NCI-H2029 treated with DMSO at 0.1 percent for 48 hours (cell line): ENCODE data around the gene GFM1.
A peak's percentile ranks its signal among the peaks of the same experiment; 100 is the strongest.

Experiments used
- DNase-seq: peaks from one replicate; lab custom pipeline; 2025; lab: John Stamatoyannopoulos, UW

Gene GFM1

DNA sequence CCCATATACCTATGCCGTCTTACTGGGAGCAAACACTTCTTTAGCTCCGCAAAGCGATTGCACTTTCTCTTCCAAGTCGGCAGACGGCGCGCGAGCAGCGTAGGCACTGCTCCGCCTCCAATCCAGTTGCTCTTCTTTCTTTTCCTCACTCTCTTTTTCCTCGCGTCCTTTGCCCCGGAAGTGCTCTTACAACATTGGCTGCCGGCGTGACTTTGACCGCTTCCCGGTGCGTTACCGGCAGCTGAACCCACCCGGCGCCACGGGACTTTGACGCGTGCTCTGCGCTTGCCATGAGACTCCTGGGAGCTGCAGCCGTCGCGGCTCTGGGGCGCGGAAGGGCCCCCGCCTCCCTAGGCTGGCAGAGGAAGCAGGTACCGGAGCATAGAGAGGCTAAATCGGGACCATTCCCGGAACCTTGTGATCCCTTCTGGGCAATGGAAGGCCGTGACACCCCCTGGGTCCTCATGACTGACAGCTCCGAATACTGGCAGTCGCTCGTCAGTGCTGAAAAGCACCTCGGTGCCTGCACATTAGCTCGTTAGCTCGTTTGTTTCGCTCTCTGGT lies at the start of gene GFM1:
Gene GFM1 (plus strand): TSS at position 183 of the 564 bp plus-strand sequence. CDS start 108 bp downstream, at position 291.
- peak; percentile 97 for DNase-seq

DNA sequence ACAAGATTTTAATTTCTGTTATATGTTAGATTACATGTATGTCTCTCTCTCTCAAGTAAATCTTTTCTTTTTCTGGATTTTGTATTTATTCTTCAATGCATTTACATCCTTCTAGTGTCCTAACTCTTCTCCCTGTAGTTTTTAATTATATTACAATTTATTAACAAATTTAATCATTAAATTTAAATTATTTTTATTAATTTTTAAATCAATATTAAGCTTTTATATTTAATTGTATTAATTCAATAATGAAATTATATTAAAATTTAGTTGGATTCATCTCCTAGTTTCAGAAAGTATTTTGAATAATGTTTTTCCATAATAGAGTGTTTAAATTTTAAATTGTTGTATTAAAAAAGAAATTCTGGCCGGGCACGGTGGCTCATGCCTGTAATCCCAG lies 43.5 kb upstream of the GFM1 start:
- no peak for DNase-seq

DNA sequence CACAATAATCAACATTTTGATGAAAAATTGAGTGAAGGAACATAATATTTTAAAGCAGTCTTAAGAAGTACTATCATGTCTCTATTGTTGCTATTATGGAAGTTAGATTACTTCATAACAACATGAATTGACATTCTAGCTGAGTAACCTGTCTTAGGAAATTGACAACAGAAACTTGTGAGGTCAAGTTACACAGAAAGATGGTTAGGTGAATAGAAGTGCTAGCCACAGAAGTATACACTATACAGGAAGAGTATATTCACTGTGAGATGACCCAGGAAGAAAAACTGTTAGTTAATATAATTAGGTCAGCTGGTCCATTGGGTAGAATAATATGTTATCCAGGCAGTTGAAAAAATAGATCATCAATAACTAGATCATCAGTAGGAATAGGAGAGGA lies 42.1 kb upstream of the GFM1 start:
- no peak for DNase-seq

DNA sequence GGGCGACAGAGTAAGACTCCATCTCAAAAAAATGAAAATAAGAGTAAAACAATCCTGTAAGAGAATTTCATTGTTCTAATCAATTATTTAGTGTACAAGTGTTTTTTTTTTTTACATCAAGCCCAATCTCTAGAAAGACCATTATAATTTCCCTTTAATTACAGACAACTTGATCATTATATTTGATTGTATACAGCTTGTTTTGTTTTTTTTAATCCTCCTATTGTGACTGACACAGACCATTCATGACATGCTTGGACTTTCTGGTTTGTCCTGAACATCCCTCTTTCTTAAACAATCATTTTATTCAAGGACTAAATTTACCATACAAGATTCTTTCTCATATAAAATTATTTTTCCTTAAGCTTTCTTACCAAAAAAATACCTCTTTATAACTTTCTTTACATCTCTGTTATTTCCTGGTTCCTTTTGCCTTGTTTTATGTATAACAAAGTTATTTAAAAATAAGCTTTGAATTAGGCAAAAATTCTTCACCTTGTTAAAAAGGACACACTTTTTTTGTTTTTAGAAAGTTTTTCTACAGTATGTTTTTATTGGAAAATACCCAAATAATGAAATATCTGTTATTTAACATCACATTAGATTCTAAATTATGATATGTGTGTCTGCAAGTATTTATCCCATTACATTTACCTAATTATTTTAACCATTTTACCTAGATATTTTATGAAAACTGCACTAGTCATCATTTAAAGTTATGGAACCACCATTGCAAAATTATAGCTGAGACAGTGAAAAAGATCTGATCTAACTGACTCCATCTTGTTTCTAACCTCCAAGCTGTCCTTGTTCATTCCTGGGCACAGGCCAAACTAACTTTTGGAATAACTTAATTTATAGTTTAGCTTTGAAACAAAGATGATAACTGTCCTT lies 26.1 kb upstream of the GFM1 start:
- no peak for DNase-seq

DNA sequence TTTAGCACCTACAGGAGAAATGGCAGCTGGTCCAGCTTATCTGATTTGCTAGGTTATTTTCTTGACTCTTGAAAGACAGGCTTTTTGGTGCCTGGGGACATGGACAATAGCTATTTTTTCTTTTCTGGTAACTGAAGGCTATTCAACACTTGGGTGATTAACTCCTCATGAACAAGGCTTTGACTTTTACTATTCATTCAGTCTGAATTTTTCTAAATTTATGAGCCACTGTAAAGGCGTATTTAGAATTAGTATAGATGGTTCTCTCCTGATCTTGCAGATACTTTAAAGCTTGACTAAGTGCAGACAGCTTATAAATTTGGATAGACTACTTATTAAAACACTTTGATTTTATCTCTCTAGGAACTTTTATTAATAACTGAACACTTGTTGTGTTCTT lies 18.4 kb upstream of the GFM1 start:
- no peak for DNase-seq

DNA sequence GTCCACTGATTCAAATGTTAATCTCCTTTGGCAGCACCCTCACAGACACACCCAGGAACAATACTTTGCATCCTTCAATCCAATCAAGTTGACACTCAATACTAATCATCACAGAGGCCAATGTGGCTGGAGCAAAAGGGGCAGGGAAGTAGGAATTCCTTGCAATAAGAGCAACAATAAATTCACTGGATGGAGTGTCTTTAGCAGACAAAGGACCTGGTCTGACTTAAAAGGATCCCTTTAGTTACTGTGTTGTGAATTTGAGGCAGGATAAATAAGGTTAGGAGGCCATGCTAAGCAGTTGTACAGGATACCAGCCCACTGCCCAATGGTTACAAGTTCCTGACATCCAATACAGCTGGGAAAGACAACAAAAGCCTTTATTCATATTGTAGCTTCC lies 12.3 kb upstream of the GFM1 start:
- DNase-seq: no peak

DNA sequence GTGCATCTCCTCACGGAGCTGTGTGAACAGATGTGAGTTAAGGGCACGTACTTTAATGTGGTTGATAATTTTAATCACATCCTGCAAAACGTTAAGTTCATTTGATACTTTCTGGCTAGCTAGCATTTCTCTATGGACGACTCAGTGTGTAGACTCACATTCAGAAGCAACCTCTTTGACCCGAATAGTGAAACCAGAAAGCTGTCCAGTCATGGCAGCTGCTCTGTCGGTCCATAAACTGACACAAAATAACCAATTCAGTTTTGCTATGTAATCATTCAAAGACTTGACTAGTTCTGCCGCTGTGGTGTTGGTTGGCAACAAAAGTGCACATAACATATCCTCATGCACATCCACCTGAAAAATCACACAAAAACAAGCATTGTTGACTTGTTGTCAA lies 3.7 kb upstream of the GFM1 start:
- DNase-seq: no peak

DNA sequence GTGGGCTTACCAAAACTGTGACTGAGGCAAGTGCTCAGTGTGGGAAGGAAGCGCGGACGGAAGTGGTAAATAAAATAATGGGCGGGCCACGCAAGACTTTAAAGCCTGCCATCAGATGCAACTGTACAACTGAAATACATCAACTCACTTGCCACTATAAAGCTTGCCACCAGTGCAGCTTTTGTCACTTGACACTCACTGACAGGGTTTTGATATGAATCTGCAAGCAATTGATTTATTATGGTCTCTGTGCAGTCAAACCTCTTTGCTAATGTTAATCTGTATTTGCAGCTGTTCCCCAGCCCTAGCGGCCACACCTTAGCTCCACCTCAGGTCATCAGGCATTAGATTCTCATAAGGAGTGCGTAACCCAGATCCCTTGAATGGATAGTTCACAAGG lies 2.3 kb upstream of the GFM1 start:
- DNase-seq: no peak

DNA sequence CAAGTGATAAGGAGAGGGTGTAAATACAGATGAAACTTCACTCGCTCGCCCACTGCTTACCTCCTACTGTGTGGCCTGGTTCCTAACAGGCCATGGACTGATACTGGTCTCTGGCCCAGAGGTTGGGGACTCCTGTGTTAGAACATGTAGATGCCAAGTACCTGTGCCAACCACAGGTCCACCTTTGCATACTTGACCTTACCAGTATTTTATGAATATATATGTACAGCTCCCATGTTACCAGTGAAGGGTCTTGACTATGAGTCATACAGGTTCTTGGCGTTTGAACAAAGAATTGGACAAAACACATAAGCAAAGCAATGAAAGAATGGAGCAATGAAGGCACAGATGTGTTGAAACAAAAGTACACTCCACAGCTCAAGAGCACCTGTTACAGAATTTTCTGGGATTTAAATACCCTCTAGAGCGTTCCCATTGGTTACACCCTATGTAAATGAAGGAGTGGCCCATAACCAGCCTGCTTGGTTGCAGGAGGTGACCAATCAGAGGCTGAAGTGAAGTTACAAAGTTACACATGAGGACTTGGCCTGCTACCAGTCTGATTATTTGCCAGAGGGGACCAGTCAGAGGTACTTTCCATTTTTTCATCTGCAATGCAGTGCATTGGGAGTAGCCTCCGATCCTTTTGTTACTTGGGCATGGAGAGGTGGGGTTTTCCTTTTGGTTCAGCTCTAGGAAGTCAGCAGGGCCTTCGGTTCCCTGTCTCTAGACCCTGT lies 1.7 kb upstream of the GFM1 start:
- no peak for DNase-seq

DNA sequence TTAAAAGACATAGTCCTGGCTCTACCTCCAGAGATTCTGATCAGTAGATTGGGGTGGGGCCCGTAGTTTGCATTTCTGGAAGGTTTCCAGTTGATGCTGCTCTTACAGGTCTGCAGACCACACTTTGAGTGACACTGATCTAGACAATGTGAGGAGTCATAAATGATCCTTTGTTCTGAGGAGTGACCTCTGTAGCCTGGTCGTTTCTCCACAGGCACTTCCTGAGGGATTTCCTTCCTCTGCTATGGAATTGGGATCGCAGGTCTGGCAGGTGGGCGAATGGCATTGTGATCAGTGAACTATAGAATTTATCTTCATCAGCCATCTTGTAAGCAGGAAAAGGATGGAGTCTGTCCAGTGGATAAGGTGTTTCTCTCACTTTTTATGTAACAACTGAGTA lies 5.5 kb downstream of the GFM1 start:
- DNase-seq: no peak

DNA sequence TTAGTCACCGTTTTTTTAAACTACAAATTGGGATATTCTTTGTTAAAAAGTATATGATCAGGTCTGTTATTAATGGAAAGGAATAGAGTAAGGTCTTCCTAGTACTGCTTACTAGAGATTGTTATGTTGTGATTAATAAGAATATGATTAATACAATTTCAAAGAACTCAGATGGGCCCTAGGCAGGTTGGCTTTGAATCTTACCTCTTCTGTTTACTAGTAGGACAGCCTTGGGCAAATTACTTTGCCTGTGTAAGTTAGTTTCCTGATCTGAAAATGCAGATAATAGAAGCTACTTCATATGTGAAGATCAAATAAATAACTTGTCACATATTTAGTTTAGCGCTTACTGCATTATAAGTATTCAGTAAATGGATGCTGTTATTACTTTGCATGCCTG lies 6.9 kb downstream of the GFM1 start:
- no peak for DNase-seq

DNA sequence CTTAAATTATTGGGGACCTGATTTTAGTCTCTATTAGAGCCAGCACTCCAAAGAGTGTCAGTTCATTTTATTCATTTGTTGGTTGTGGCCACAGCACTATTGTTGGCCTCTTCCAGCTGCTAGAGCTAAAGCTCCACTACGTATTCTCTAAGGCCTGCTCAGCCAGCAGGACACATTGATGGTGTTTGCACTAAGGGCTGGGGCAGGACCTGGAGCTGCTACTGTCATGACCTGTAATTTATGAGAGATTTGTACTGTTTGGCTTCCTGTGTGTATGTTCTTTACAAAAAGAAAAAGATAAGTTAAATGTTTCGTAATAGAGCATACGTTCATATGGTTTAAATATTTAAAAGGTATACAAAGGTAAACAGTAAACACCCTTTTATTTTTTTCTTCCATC lies 8.1 kb downstream of the GFM1 start:
- no peak for DNase-seq

DNA sequence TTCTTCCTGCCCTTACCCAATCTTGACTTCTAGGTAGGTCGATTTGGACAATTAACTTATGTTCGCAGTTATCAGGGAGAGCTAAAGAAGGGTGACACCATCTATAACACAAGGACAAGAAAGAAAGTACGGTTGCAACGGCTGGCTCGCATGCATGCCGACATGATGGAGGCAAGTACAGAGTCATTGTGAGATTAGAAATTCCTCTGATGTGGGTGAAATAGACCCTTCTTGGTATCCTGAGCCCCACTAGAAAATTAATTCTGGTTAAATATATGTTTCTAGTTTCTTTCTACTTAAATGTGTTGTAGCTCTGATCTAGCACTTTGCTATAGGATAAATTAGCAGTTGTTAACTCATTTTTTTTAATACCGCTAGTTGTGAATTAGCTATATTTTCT lies 14.6 kb downstream of the GFM1 start:
- DNase-seq: no peak

DNA sequence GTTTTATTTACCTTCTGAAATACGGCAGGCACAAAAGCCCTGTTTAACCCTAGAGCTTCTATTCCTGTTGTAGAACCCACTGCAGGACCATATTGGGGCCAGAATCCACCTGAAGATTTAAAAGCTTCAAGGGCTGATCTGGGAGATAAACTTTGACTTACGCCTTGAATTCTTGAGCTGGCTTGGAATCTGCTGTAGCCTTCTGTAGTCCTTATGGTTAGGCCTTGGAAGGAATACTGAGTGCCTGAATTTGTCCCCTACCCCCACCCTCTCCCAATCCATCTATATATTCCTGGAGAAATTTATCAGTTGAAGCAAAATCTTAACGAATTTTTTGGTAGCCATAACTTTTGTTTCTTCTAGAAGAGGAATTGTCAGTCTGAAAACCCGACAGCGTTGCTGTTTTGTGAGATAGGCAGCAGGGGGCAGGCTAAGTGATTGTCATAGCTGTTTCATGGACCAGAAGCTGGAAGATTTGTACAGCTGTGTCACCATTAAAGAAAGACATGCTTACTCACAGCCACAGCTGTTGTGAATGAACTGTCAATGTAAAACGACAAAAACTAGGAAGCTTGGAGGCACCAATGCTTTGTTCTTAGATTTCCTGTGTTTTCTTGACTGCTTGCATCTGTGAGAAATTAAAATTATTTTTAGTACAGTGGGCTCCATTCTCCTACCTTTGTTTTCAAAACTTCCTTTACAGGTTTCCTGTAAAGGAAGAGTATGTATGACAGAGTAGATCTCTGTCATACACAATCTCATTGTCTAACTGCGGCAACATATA lies 15.3 kb downstream of the GFM1 start:
- no peak for DNase-seq

DNA sequence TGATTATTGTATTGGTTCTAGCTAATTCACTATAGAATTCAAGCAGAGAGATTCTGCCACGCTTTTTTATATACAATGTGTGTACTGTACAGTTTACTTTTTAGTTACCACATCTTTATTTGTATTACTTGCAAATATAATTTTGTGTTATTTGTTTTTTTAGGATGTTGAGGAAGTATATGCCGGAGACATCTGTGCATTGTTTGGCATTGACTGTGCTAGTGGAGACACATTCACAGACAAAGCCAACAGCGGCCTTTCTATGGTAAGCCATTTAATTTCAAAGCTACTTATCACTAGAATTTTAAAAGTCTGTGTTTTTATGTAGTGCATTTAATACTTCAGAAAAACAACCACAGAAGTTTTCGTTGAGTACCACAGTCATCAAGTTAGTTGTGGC lies 16.4 kb downstream of the GFM1 start:
- DNase-seq: no peak

DNA sequence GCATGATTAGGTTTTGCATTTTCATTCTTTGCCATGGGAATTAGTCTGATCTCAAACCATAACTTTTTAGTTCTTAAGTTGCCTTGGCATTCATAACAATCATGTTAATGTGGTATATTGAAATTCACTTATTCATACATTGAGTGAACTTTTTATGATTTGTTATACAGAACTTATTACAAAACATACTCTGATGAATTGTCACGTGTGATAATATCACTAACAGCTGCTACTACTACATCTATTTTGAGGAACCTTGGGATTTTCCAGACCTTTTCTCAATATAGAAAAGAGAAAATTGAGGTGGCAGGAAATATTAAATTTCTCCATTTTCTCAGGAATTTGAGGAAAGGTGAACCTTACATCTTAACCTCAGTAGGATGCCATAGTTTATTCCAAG lies 18.9 kb downstream of the GFM1 start:
- DNase-seq: no peak

DNA sequence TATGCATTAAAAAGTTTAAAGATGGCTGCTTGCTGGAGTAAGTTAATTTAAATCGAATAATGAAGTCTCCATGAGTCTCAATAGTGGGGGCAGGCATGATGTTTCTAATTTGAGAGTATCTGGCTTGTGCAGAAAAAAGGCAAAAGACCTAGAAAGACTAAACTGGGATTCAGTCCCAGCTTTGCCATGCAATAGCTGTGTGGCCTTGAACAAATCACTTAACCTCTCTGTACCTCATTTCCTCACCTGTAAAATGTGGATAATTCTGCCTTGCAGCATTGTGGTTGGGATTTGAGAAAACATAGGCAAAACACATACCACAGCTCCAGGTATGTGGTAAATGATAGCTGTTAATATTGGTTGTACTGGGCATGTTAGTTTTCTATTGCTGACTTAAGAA lies 19.5 kb downstream of the GFM1 start:
- DNase-seq: no peak

DNA sequence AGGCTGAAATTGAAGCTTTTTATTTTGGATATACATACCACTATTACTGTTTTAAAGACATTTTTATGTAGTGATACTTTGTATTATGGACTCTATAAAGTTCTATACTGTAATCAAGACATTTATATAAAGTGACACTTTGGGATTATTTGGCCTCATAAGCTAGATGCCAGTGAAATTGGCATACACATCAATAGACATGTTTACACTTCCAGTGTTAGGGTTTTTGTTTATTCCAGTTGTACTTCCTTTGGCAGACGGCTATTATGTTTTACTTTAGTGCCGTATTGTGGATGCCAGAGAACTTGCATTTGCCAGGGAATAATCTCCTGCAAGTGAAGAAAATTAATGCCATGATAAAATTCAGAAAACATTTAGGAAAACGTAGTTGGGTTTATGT lies 22.1 kb downstream of the GFM1 start:
- DNase-seq: no peak

DNA sequence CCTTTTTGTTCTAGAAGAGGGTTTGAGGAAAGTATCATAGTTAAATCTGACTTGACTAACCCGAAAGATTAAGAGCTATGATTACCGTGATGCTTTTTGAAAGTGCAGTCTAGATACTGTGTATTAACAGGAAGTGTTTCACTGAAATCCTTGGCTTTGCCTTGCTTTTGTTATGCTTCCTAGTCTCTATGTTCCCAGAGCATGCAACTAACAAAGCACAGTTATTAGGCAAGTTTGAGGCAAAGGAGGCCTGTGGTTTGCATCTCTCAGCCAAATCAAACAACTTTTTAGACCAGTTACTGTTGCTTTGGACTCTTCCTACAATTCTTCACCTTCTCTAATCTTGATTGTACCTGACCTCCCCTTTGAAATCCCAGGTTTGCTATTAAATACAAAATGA lies 24.2 kb downstream of the GFM1 start:
- no peak for DNase-seq

DNA sequence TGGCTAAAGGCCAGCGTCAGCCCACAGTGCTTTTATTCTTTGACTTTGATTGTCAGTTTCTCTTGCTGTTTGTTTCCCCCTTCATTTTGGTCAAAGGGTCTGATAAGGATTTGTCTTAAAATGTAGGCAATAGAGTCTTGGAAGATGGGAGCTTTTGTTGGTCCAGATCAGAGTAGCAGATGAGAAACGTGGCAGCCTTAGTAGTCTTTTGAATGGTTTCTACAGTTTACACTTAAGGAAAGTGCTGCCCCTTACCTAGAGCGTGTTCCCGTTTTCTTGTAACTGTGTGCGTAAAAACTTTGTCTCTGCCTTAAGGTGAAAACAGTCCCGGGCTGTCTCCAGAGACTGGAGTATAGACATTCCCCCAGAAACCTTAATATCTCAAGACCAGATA lies 27.5 kb downstream of the GFM1 start:
- no peak for DNase-seq

DNA sequence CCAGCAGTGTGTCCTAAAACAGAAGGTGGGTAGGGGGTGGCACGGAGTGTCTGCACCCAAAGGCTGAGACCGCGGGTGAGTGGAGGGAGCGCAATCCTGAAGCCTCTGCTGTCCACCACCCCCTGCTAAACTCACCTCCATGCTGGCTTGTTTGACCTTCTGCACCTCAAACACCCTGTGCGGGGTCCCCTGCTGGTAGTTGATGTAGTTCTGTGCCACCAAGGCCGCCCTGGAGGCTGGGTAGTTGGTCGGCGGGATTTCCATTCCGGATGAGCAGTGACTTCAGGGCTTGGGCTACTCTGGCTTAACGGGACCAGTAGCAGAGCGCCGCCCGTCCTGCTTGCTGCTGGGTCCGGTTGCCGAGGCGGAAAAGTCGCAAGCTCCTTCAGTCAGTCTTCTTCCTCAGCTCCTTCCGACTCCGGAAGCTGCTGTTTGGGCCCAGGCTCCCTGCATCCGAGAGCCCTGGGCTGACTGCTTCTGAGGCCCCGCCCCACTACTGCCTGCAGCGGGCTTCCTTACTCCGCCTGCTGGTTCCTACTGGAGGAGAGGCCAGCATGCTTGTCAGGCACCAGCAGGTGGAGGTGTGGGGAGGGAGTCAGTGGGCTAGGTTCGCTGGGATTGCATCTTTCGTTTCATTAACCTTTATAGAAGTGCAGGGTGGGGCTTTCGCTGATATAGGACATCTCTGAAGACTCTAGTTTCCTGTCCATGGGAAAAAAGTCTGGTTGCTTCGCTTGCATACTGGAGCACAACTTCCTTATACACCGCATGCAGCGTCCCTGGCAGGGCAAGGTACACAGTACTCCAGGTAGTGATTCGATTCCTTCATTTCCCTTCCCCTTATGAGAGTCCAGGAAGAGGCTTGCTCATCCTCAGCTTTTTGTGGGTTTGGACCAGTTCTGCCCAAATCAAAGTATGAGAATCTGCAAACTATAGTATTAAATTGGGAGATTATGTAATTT lies 28.2 kb downstream of the GFM1 start, which contains the start of gene LXN:
Gene LXN (minus strand): TSS at position 434 of the 962 bp plus-strand sequence. CDS start 170 bp downstream, at position 264.
- peak; percentile 16 for DNase-seq
